Right atrium auricular region (tissue), 2 donors: ENCODE data around the gene GRAMD1C. TPM values are rescaled to one million over a fixed set of nuclear protein-coding genes. Genes with fewer than 3 reads are reported as not detected.
"Not testable (repeated sequence)": the region's sequence is repeated elsewhere in the genome, so short reads cannot be mapped to it uniquely, and the experiment has no call there.

ENCODE experiments used
- DNase-seq: peaks from one replicate; pipeline ENCODE4 v3.0.0-alpha.2; 2019; ENCODE audit warnings: low spot score
- H3K27ac ChIP-seq, 2 donors: fragments of 200-600 bp; sonication (generic); 1 replicate in 1 of 2; 2 replicates in 1 of 2; pipeline ENCODE4 v1.5.1; 2016 to 2019
- H3K27me3 ChIP-seq, 2 donors: fragments of 200-600 bp; sonication (generic); one replicate each; pipeline versions ENCODE4 v1.5.1 to v1.6.0; 2017 to 2019
- H3K36me3 ChIP-seq: fragments of 200-600 bp; sonication (generic); one replicate; pipeline ENCODE4 v1.5.1; 2016
- H3K4me1 ChIP-seq, 2 donors: fragments of 200-600 bp; sonication (generic); one replicate each; pipeline versions ENCODE4 v1.5.1 to v1.6.0; 2017 to 2019
- H3K4me3 ChIP-seq, 2 donors: fragments of 200-600 bp; sonication (generic); 1 replicate in 1 of 2; 2 replicates in 1 of 2; pipeline ENCODE4 v1.5.1; 2017 to 2019; ENCODE audit warnings: mild to moderate bottlenecking in 1 of 2, moderate library complexity in 1 of 2
- H3K9me3 ChIP-seq, 2 donors: fragments of 200-600 bp; sonication (generic); one replicate each; pipeline ENCODE4 v1.5.1; 2019
- CTCF ChIP-seq, 2 donors: fragments of 200-600 bp; sonication (generic); IDR thresholded peaks; one replicate each; pipeline ENCODE4 v1.5.1; 2019; ENCODE audit warnings: antibody characterized with exemption in 2 of 2
- total RNA-seq, 2 donors: library from RNA; depleted of rRNA; stranded (reverse); fragments of >200 nt; gene quantifications; one replicate each; pipeline ENCODE4 v1.1.0, GENCODE V29; 2016

The GRAMD1C gene
- total RNA-seq, 2 donors from 2014 or later = 1.2 to 3.0 TPM

- Histone ChIP-seq H3K4me3 (no peak overlapping the region), H3K27ac (no peak overlapping the region), H3K9me3 (no peaks in the 10 kb centered on the region), H3K4me1 (no peaks in the 10 kb centered on the region), H3K36me3 (no peaks in the 10 kb centered on the region), H3K27me3 (no peaks in the 10 kb centered on the region)
- DNase-seq = no peak
- TF ChIP-seq CTCF (IDR thresholded peaks at IDR 0.05) = peak; percentile 28 to 61
These were observed 6.1 kb downstream of the GRAMD1C start for GRCh38 chr3:113844622-113845222.

GRCh38 chr3:113847247-113847646, 8.7 kb downstream of the GRAMD1C start:
- no peak for DNase-seq

GRCh38 chr3:113847664-113848461, 9.3 kb downstream of the GRAMD1C start:
- H3K36me3 ChIP-seq = no peaks in the 10 kb centered on the region
- no peak for DNase-seq
- H3K27ac ChIP-seq = no peak overlapping the region
- no peaks in the 10 kb centered on the region for H3K27me3 ChIP-seq
- no peaks in the 10 kb centered on the region for H3K9me3 ChIP-seq
- no peak overlapping the region for H3K4me3 ChIP-seq
- H3K4me1 ChIP-seq = no peaks in the 10 kb centered on the region
- TF ChIP-seq CTCF (IDR thresholded peaks at IDR 0.05) = no peak

More at GRCh38 chr3:113847247-113847646, 8.7 kb downstream of the GRAMD1C start:
- H3K4me1 ChIP-seq = no peaks in the 10 kb centered on the region
- no peaks in the 10 kb centered on the region for H3K36me3 ChIP-seq
- no peaks in the 10 kb centered on the region for H3K27me3 ChIP-seq
- no peak for TF ChIP-seq CTCF (IDR thresholded peaks at IDR 0.05)
- H3K4me3 ChIP-seq = no peak overlapping the region
- no peaks in the 10 kb centered on the region for H3K9me3 ChIP-seq
- no peak overlapping the region for H3K27ac ChIP-seq

GRCh38 chr3:113849071-113849470, 10.5 kb downstream of the GRAMD1C start:
- H3K27me3 ChIP-seq, H3K9me3 ChIP-seq, DNase-seq, H3K36me3 ChIP-seq, H3K27ac ChIP-seq, H3K4me3 ChIP-seq, H3K4me1 ChIP-seq: not testable (repeated sequence)

GRCh38 chr3:113849841-113850240, 11.3 kb downstream of the GRAMD1C start:
- not testable (repeated sequence) for H3K27ac ChIP-seq, H3K36me3 ChIP-seq, H3K9me3 ChIP-seq, H3K4me1 ChIP-seq, H3K4me3 ChIP-seq, H3K27me3 ChIP-seq, DNase-seq

- not testable (repeated sequence) for H3K4me3 ChIP-seq, H3K27ac ChIP-seq, H3K9me3 ChIP-seq, DNase-seq, H3K4me1 ChIP-seq, H3K27me3 ChIP-seq, H3K36me3 ChIP-seq
These were observed 11.8 kb downstream of the GRAMD1C start for GRCh38 chr3:113850391-113850790.

GRCh38 chr3:113852506-113852905, 13.9 kb downstream of the GRAMD1C start:
- no peaks in the 10 kb centered on the region for H3K9me3 ChIP-seq
- no peaks in the 10 kb centered on the region for H3K4me1 ChIP-seq
- no peak for TF ChIP-seq CTCF (IDR thresholded peaks at IDR 0.05)
- no peak overlapping the region for H3K4me3 ChIP-seq
- DNase-seq = no peak
- no peak overlapping the region for H3K27ac ChIP-seq
- no peaks in the 10 kb centered on the region for H3K36me3 ChIP-seq
- no peaks in the 10 kb centered on the region for H3K27me3 ChIP-seq
